Right hindlimb (tissue), 1 donor: ENCODE results near the gene LRRC7.

Experiments used
- DNase-seq: peaks from one replicate; pipeline ENCODE4 v3.0.0-alpha.2; 2018

Gene LRRC7

GRCh38 chr1:69567652-69568420, at the start of gene LRRC7:
Gene LRRC7, plus strand, starts transcription at chr1:69567922. Its CDS starts 718 bp downstream, at chr1:69568640.
- peak; percentile 71 for DNase-seq

GRCh38 chr1:69519006-69519405, 48.7 kb upstream of the LRRC7 start:
- no peak for DNase-seq

- DNase-seq = no peak
These were observed 47.4 kb upstream of the LRRC7 start for GRCh38 chr1:69520326-69520725.

GRCh38 chr1:69523032-69523431, 44.7 kb upstream of the LRRC7 start:
- no peak for DNase-seq

GRCh38 chr1:69523461-69523860, 44.3 kb upstream of the LRRC7 start:
- DNase-seq = no peak

- no peak for DNase-seq
These were observed 43.7 kb upstream of the LRRC7 start for GRCh38 chr1:69524015-69524414.

- DNase-seq = no peak
These were observed 40.4 kb upstream of the LRRC7 start for GRCh38 chr1:69527273-69527672.

GRCh38 chr1:69528376-69528775, 39.3 kb upstream of the LRRC7 start:
- no peak for DNase-seq

GRCh38 chr1:69533343-69533742, 34.4 kb upstream of the LRRC7 start:
- DNase-seq = no peak

- no peak for DNase-seq
These were observed 32.9 kb upstream of the LRRC7 start for GRCh38 chr1:69534829-69535228.

GRCh38 chr1:69535490-69535889, 32.2 kb upstream of the LRRC7 start:
- DNase-seq = no peak

GRCh38 chr1:69540052-69540451, 27.7 kb upstream of the LRRC7 start:
- DNase-seq = no peak

GRCh38 chr1:69551476-69552324, 16.0 kb upstream of the LRRC7 start:
- no peak for DNase-seq

GRCh38 chr1:69553726-69554125, 14.0 kb upstream of the LRRC7 start:
- DNase-seq = no peak

- DNase-seq = peak; percentile 30
These were observed 876 bp downstream of the LRRC7 start for GRCh38 chr1:69568421-69569174.

GRCh38 chr1:69569175-69569541, 1.4 kb downstream of the LRRC7 start:
- peak; percentile 28 for DNase-seq

GRCh38 chr1:69569576-69570328, 2.0 kb downstream of the LRRC7 start:
- DNase-seq = peak; percentile 28

GRCh38 chr1:69570356-69570755, 2.6 kb downstream of the LRRC7 start:
- peak; percentile 36 for DNase-seq

GRCh38 chr1:69572921-69573320, 5.2 kb downstream of the LRRC7 start:
- no peak for DNase-seq

- DNase-seq = no peak
These were observed 6.2 kb downstream of the LRRC7 start for GRCh38 chr1:69573911-69574310.

- DNase-seq = no peak
These were observed 17.9 kb downstream of the LRRC7 start for GRCh38 chr1:69585666-69586065.

GRCh38 chr1:69587391-69587790, 19.7 kb downstream of the LRRC7 start:
- DNase-seq = no peak

GRCh38 chr1:69589799-69590198, 22.1 kb downstream of the LRRC7 start:
- no peak for DNase-seq
